DMS153 (cell line): ENCODE results near the gene SNCB.
"Not testable (repeated sequence)": the region's sequence is repeated elsewhere in the genome, so short reads cannot be mapped to it uniquely, and the experiment has no call there.

Experiments
- DNase-seq: peaks from one replicate; lab custom pipeline; 2025; lab: John Stamatoyannopoulos, UW

The SNCB gene

DNA sequence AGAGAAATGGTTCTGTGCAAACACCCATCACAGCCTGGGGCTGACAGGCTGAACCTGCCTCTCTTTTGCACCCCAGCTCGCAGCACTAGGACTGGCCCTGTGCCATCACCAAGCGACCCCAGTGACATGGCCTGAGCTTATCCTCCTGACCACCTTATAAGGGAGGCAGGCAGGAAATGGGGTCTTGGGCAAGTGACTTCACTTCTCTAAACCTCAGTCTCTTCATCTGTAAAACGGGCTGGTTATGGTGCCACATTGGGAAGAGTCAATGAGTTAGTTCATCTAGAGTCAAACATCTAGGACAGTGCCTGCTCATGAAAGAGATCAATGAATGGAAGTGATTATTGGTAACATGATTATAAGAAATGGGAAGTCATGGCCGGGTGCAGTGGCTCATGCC lies 6.2 kb downstream of the SNCB start:
- no peak for DNase-seq

DNA sequence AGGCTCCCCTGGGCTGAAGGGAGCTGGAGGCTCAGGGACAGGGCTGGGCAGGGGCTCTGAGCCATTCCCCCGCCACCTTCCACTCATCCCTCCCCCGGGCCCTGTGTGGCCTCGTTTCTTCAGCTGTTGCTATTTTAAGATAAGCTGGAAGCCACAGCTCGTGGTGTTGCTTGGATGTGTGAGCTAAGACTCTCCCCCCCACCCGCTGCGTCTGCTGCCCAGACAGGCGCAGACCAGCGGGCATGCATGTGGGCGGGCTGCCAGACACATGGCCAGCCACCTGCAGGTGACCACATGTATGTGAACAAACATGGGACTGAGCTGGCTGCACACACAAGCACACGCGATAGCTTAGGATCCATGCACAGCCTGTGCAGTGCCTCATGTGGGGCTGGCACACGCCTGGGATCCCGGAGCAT lies 8.7 kb downstream of the SNCB start:
- DNase-seq = no peak

DNA sequence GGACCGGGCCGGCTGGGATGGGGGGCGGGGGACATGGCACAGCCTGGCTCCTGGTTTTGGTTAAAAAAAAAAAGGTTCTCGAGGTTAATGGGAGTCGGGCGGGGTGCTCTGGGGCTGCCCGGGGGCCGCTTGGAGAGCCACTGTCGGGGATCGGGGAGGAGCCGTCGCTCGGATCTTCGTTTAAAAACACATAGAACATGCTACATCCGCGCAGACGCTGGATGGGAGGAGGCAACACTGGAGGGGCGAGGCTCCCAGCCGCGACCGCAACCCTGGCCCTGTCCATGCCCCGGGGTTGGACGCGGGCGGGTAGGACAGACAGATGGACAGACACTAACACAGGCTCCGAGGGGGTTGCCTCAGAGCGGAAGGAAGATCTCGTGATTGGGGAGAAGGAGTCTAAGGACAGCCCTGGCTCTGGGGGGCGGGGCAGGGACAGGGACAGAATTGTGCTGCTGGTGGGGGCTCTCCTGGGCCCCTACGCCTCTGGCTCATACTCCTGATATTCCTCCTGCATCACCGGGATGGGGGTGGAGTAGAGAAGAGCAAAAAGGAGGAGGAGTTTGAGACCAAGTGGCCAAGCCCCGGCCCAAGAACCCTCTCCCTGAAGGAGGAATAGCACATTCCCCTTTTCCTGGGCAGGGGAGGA lies 9.9 kb downstream of the SNCB start:
- no peak for DNase-seq

DNA sequence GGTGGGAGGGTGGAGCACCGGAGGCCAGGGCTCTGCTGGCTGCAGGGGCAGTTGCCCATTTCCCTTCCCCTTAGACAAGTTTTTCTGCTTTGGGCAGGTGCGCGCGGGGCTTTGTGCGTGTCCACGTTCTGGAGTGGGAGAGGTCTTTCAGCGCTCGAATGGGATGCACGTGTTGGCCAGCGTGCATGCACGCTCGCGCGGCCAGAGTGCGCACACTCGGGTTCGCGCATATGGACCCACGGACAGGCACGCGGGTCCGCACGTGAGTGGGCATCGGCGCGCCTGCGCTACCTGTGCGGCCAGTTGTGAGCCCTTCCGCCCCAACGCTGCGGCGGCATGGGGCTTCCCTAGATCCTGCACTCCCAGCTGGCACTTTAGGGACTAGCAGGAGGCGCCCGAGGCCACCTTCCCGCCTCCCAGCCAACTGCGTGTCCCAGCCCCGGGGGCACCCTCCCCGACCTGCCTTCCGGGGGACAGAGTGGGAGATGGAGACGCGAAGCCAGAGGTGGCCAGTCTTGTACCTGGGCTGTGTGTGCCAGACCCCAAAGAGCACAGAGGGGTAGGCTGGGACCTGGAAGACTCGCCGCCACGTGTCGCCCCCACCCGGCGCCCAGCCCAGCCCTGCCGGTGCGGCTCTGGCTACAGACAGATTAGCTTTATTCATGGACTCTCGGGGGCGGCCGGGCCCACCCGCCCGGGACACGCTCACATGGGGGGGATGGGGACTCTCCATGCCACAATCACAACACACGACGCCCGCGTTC lies 10.6 kb downstream of the SNCB start:
- no peak for DNase-seq

DNA sequence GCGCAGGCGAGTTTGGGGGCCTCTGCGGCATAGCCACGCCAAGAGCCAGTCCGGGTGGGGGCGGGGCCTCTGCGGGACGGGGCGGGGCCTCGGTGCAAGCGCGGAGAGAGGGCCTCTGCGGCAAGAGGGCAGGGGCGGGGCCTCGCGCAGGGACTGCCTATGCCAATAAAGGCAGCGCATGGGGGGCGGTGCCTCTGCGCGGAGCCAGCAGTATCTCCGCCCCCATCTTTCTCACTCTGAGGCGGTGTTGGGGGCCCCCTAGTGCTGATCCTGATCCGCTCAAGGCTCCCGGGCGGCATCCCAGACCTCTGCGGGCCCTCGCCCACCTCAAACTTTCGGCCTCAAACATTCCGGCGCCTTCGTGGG lies 11.1 kb downstream of the SNCB start:
- no peak for DNase-seq

DNA sequence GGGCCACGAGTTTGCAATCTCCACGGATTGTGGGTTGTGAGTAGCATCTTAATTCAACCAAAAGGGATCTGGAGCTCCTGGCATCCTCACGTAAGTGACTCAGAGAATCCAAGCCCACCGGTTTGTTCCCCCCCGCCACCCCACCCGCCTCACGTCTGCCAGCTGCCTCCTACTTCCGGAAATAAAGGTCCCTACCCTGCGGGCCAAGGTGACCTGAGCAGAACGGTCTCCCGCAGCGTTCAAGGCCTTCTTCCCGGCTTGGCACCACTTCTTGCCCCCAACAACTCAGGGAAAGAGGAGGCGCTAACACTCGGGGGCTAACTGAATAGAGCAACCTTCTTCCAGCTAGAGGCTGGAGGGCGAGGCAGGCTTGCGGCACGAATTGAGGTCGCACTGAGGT lies 11.6 kb downstream of the SNCB start:
- DNase-seq = no peak

DNA sequence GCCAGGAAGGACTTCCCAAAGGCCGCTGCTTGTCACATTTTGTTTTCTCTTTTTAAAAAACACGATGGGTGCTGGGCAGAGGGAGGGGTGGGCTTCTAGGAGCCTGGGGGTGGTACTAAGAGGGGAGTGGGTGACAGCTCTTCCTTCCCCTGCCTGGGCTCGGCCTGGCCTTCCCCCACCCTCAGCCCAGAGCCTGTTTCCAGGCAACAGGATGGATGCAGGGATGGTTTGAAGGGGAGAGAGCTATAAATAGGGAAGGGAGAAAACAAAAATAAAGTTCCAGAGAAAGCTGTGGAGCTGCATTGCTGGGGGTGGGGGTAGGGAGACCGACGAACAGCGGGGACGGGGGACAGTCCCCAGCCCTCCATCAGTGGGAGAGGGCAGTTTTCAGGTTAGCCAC lies 13.8 kb downstream of the SNCB start:
- no peak for DNase-seq

DNA sequence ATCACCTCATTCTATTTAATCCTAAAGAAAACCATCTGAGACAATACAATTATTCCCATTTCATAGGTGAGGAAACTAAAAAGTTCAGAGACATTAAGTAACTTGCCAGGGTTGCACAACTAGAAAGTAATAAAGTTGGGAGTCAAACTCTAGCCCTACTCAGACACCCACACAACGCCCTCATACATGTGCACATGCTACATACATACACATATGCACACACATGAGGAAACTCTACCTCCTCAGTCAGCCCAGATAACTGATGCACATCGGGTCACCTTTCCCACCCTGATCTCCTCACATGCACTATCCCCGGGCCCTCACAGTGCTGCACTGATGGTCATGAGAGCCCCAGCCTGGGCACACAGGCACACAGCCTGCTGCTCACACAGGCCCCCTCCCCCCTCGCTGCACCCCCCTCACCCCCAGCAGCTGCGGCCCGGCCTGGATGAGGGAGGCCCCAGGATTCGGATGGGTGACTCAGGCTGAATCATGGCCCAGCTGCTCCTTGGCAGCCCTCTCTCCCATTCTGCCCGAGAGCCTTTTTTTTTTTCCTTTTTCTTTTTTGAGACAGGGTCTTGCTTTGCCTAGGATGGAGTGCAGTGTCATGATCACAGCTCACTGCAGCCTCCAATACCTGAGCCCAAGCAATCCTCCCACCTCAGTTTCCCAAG lies 15.4 kb downstream of the SNCB start:
- no peak for DNase-seq

DNA sequence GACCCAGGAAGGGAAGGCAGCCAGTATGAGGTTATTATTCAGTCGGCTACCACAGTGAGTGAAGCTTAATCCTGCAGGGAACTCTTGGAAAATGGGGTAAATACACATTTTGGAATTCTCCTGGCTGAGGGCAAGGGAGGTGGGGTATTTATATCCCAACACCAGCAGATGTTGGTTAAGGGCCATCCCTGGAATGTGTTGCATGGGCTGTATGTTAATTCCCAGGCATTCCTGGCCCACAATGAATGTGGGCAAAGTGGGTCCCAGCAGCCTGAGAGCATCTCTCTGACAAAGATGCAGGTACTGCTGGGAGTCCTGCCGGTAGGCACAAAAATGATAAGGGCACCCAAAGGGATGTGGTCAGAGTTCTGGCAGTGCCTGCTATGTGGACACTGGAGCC lies 17.5 kb downstream of the SNCB start:
- no peak for DNase-seq

DNA sequence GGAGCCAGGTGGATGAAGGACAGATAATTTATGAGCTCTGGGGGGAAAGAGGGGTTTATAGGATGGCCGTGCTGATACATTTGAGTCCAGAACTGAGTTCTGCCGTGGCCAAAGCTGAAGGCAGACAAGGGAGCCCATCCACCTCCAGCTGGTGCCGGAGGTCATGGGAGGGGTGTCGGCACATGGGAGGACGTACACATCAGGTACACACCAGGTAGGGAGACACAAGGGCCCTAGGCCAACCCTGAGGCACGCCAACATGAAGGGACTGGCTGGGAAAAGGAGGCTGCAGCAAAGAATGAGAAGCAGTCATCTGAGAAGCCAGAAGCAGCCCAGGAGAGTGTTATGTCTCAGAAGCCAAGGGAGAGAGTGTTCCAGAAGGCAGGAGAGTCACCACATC lies 18.3 kb downstream of the SNCB start:
- no peak for DNase-seq

DNA sequence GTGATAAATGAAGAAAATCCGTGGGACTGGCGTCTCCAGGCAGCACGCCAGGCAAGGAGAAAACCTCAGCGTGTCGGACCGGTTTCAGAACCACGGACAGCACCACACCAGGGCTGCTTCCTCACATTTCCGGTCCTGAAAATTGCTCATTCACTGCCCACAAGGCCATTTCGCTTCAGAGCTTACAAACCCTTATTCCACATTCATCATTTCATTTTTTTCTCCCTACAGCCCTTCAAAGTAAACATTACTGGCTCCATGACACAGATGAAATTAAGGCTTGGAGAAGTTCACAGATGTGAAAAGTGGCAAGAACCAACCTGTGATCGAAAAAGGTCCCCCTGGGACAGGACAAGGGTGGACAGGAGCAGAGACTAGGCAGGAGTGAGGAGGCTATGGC lies 18.9 kb downstream of the SNCB start:
- DNase-seq = no peak

DNA sequence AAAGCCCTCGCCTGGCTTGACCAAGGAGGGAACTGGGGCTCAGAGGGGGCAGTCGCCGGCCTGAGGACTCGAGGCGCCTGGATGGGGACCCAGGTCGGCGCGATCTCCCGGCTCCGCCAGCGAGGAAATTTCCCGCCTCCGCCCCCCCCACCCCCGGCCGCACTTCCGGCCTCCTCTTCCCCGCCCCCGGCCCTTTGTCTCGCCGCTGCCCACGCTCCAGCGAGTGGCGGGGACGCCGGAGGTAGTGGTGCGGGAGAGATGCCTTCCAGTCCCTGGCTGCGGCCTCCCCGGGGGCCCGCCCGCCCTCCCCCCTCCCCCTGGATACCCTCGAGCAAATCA lies 19.9 kb downstream of the SNCB start:
- no peak for DNase-seq

DNA sequence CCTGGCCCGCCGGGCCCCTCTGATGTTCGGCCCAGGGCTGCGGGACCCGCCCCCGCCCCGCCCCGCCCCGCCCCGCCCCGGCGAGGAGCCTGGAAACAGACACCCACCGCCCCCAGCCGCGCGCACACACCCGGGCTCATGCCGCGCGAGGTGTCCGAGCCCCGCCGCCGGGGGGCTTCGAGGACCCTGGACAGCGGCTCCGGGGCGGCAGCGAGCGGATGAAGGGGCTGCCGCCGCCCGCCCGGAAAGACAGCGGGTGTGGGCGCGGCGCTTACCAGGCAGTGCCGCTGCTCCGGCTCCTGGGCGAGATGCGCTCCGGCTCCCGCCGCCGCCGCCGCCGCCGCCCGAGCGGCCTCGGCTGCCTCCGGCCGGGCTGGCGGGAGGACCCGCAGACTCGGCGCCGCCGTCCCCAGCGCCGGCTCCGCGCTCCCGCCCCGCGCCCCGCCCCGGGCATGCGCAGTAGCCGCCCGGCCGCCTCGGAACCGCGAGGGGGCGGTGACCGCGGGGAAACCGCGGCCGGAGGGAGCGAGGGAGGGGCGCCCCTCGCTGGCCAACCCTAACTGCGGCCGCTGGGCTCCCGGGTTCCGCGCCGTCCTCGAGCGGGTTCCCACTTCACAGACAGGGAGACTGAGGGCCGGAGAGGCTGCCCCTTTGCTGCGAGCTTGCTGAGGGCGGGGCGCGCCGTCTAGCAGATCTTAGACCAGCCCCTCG lies 20.5 kb downstream of the SNCB start, which contains the start of gene GPRIN1:
GPRIN1 (minus strand) TSS at position 433 of the 711 bp plus-strand sequence. CDS start 10,322 bp downstream, outside the sequence.
- no peak for DNase-seq

DNA sequence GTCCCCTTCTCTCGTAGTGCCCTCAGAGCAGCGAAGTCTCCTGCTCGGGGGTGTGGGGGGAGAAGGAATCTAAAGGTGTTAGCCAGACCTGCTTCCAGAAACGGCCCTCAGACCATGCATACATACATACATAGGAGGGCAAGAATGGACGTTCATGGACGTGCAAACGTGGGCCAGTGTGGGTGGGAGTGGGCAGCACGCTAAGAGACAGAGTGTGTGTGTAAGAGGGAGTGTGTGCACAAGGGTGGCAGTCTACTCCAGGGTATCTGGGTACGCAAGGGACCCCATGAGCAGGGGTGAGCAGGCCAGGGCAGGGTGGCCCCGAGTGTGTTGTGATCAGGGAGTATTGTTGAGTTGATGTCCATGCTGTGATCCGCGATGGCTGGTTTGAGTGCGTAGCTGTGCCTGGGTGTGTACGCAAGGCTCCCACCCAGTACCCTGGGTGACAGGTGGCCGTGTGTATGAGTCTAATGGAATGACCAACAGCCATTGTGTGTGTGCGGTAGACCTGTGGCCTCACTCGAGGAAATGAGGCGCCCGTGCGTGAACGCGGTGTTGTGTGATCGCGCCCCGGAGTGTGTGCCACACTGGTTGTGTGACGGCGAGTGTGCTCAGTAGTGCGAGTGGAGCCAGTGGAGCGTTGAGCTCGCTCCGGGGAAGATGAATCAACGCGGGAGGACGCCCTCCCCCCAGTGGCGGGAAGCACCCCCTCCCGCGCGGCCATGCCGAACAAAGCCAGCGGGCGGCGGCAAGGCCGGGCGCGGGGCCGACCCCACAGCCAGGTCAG lies 21.2 kb downstream of the SNCB start:
- DNase-seq = no peak

DNA sequence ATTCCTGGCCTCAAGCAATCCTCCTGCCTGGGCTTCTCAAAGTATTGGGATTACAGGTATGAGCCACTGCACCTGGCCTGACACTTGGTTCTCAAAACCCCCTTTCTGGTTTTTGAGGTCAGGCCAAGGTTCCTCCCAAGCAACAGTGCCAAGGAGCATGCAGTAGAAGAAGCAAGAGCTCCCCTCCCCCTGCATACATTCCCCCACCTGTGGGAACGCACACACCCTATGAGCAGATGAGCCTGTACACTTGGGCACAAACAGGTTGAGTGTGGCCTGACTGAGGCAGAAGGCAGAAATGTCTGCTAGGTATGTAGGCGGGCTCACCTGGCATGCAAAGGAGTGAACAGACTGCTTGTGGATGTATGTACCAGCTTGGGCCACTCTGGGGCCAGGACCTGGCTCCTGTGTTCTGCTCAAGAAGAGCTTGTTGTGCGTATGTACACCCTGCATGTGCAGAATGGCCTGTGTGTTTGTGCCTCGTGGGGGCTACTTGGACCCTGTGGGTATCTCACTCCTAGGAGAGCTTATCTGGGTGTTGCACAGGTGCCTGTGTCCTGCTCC lies 22.1 kb downstream of the SNCB start:
- DNase-seq = no peak

DNA sequence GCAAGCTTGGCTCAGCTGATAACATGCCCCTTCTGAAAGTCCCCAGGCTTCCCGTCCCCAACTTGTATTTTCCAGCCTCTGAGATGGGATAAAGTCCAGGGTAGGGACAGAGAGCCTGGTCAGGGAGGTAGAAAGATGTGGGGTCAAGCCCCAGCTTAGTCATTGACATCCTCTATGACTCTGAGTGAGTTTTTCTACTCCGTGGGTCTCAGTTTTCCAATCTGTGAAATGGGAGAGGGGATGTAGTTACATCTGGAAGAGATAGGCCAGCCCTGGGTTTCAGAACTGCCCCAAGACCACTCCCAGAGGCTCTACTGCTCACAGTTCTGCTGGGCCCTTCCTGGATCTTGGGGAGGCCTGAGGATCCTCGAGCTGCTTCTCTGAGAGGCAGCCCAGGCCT lies 23.5 kb downstream of the SNCB start:
- DNase-seq = no peak

DNA sequence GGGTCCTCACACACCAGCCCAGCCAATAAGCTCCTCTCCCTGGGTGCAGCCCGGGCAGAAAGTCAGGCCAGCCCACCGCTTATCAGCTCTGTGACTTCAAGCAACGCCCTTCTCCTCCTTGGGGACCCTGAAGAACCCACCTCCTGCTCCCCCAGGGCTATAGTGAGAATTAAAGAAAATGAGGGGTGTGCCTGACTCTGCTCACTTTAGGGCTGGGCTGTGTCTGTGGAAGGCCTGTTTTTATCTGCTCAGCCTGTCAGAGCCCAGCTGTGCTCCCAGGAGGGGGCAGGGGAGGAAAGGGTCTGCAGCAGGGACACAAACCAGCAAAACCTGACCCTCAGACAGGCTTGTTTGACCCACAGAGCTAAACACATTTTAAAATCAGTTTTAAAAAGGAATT lies 24.3 kb downstream of the SNCB start:
- DNase-seq = no peak

DNA sequence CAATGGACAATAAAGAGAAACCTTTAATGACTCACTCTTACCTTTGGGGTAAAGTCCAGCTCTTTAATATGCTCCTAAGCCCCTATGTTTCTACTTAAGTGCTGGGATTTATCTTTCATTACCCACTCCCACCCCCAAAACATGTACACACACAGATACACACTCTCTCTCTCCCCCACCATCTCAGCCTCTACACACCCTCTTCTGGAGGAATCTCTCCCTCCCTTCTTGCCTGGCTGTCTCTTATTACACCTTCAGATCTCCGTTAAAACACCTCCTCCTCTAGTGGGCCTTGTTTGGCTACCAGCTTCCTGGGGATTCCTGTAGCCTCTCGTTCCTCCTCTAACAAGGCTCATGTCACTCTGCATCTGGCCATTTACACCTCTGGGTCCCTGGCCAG lies 27.2 kb downstream of the SNCB start:
- DNase-seq = no peak

DNA sequence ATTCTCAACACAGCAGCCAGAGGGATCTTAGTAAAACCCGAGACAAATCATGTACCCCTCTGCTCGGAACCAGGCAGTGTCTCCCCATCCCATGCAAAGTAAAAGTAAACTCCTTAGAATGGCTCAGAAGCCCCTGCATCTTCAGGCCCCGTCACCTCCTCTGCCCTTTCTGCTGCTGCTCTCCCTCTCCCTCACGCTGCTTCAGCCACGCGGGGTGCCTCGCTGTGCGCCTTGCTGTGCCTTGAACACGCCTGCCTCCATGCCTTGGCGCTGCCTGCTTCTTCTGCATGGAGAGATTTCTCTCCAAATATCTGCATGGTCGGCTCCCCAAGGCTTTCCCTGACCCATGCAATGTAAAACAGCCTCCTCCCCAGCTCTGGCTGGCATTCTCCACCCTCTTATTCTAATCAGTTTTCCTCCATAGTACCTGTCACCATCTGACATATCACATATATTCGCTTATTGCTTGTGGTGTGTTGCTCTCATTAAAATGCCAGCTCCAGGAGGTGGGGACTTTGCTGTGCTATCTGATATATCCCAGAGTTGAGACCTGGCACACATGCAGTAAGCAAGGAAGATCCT lies 28.3 kb downstream of the SNCB start:
- DNase-seq = no peak

DNA sequence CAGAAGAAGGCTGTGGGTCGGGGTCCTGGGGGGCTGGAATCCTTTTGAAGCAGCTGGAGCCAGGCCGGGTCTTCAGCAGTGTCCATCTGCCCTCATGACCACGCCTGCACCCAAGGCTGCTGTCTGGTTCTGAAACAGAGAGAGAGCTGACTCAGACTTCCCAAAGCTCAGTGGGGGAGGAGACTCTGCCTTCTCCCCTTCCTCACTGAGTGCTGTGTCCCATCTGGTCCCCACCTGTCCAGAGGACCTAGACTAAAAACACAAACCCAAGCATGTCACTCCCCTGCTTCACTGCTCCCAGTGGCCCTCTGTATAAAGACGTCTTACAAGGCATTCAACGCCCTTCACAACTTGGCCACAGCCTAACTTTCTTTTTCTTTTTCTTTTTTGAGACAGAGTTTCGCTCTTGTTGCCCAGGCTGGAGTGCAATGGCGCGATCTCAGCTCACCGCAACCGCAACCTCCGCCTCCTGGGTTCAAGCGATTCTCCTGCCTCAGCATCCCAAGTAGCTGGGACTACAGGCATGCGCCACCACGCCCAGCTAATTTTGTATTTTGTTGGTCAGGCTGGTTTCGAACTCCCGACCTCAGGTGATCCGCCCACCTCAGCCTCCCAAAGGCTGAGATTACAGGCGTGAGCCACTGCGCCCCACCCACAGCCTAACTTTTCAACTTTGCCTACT lies 30.4 kb downstream of the SNCB start:
- DNase-seq = not testable (repeated sequence)
